HG03045 (cell line): ENCODE results near the gene GAREM2.
"Not testable (repeated sequence)": the region's sequence is repeated elsewhere in the genome, so short reads cannot be mapped to it uniquely, and the experiment has no call there.

ENCODE experiments used
- ATAC-seq: cut with Tn5 transposase; IDR thresholded peaks from one replicate; pipeline ENCODE4 v1.9.1; 2021; ENCODE audit warnings: mild to moderate bottlenecking, moderate library complexity; ENCODE audit not compliant: unreplicated experiment

GAREM2 gene

DNA sequence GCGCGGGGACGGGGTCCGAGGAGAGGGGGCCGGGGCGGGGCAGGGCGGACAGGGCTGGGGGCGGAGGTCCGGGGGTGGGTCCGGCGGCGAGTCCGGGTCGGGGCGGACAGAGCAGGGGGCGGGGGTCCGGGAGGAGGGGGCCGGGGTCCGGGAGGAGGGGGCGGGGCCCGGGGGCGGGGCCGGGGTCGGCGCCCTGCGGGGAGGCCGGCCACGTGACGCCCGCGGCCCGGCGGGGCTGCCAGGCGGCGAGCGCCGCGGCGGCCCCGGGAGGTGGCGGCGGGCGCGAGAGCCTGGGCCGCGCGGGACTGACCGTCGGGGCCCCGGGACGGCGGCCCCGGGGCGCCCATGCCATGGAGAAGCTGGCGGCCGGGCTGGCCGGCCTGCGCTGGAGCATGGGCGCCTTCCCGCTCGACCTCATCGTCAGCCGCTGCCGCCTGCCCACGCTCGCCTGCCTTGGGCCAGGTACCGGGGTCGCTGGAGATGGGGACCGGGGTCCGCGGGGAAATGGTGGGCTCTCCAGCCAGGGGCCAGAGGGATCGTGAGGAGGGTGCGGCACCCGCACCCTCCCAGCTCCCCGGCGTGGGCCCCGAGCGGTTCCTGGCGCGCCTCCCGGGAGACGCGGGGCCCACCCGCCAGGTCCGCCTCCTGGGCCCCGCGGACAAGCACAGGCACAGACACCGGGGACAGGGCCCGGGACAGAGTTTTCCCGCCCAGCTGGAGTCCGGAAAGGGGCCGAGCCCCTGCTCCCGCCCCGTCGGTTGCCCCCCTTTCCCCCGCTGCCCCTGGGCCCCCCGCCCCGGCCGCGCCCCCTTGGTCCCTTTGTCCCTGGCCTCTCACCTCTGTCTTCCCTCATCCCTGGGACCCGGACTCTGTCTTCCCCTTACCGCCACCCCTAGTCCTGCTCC is at the start of gene GAREM2:
Gene GAREM2, plus strand, starts transcription at position 218 of the 905 bp plus-strand sequence. Its CDS starts 133 bp downstream, at position 351.
- ATAC-seq, result no peak

GRCh38 chr2:26123426-26123825 is 49.5 kb upstream of the GAREM2 start:
- ATAC-seq, result no peak

DNA sequence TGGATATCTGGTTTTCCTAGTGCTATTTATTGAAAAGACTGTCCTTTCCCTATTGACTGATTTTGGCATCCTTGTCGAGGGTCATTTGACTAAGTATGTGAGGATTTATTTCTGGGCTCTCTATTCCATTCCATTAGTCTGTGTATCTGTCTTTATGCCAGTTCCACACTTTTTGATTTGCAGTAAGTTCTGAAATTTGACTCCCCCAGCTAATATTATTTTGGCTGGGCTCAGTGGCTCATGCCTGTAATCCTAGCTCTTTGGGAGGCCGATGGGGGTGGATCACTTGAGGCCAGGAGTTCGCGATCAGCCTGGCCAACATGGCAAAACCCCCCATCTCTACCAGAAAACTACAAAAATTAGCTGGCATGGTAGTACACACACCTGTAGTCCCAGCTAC is 46.8 kb upstream of the GAREM2 start:
- ATAC-seq, result no peak

DNA sequence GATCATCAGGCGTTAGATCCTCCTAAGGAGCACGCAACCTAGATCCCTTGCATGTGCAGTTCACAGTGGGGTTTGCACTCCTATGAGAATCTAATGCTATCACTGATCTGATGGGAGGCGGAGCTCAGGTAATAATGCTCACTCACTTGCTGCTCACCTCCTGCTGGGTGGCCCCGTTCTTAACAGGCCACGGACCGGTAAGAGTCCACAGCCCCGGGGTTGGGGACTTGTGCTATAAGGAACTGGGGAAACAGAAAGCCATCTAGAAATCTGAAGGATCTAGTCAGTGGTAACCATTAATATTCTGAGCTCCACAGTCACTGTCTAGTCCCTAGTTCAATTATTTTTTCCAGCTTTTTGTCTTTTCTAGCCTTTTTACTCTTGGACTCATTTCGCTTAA is 44.7 kb upstream of the GAREM2 start:
- ATAC-seq, result no peak

- no peak for ATAC-seq
Measured at GRCh38 chr2:26130763-26131162, 42.1 kb upstream of the GAREM2 start.

DNA sequence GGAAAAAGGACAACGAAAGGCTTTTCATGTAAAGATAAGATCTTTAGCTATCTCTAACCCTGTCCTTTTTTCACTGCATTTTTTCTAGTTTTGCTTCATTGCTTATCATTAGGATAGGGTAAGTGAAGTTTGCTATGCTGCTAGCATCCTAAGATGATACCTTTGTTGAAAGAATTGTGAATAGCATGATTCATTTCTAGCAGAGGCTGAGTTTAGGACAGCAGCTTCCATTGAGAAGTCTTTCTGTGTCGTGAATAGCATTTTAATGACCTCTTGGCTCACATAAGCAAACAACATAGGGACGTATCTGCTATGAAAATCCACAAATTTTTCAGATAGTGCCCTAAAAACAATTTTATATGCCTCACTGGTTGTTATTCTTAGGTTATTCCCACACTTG is 36.4 kb upstream of the GAREM2 start:
- no peak for ATAC-seq

DNA sequence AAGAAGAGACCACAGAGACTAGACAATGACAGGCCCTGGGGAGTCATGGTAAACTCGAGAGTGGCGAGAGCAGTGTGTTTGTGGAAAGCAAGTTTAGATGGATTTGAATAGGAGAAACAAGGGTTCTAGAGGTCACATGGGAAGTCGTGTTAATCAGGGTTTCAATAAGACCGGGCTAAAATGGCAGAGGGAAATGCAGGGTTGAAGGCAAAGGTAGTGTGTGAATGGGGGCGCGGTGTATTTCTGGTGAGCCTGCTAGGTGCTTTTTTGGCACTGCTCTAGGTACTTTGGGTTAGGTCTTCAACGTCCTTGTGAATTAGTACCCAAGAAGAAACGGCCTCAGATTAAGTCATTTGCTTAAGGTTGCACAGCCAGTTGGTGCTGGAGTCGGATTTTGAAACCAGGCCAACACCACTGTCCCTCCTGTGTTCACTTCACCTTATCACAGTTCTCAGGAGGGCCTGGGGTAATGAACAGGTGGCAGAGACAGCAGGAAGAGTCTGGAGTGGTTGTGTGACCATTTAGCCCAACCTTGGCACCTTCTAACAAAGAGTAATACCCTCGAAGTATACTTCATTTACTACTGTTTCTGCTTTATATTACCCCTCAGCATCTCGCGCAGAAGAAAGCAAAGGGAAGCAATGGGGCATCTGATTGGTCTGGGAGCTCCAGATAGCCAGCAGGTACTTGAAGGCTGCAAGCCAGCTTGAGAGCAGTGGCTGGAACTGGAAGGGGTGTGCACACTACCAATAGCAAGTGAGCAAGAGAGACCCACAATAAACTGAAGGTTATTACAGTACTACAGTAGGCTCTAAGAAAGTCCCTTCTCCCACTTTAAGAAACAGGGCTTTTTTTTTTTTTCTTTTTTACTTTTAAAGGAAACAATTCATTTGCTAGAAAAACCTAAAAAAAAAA is 33.4 kb upstream of the GAREM2 start:
- ATAC-seq, result no peak

- ATAC-seq, result no peak
Measured at GRCh38 chr2:26141145-26141769, 31.6 kb upstream of the GAREM2 start.

DNA sequence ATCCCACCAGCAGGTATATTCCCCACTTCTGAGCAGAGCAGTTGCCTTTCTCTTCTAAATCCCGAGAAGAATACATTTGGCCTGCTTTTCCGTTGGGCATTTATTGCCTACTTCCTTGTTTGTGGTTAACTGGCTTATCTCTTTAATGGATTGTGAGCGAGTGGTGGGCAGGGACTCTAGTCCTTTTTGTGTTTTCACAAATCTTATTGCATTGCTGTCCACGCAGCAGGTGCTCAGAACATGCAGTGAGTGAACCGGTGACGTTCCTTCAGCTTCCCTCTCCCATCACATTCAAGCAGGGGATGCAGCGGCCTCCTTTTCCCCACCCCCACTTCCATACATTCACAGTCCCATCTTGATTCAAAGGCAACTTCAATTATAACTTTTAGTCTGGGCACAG is 28.9 kb upstream of the GAREM2 start:
- no peak for ATAC-seq

DNA sequence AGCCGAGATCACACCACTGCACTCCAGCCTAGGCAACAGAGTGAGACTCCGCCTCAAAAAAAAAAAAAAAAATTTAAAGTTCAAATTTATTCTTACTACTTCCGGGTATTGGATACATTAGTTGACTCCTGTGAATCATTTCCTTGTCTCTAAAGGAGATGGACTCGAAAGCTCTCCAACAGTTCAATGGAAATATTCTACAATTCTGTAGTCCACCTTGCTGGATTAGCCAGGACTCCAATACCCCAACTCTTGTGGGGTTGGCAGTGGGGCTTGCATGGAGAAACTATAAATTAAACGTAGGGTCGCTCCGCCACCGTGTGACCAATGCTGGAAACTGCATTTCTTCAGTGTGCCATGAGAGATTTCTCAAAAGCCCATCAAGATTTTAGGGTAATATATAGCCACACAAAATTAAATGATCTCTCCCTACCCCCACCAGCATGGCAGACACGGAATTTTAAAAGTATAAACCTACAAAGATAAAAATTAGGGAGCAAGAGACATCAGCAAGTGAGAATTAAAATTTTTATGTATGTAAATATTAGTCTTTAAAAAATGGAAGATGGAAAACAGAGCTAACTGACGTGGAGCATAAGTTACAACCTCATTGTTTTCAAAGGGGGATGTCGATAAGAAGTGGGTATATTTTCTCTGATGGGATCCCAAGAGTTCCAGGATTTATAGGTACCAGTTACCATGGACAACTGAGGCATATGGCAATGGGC is 27.8 kb upstream of the GAREM2 start:
- no peak for ATAC-seq

GRCh38 chr2:26148501-26148900 is 24.4 kb upstream of the GAREM2 start:
- no peak for ATAC-seq

DNA sequence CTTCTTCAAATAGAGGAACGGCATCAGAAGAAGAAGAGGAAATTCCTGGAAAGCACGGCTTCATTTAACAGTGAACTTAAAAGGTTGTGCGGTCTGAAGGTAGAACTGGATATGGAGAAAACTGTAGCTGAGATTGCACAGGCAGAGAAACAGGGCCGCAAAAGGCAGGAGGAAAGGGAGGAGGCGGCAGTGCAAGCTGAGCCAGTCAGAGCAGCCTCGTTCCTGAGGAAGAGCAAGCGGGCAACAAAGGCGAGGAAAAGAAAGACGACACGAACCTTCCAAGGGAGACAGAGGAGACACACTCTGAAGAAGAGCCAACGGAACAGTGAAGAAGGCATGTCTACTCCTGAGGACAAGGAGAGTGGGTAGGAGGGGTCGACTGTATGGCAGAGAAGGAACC is 22.6 kb upstream of the GAREM2 start:
- ATAC-seq, result no peak

GRCh38 chr2:26157580-26157979 is 15.3 kb upstream of the GAREM2 start:
- no peak for ATAC-seq

DNA sequence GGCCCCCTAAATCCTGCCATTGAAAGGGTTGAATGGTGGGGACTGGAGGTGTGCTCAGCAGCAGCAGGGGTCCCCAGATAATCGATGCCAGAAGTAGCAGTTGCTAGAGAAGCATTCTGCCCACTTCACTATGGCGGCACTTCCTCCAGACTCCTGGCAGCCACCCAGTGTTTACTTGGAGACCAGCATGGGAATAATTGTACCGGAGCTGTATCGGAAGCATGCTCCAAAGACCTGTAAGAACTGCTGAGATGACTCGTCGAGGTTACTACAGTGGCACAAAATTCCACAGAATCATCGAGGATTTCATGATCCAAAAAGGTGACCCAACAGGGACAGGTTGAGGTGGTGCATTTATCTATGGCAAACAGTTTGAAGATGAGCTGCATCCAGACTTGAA is 11.0 kb upstream of the GAREM2 start:
- ATAC-seq, result no peak

DNA sequence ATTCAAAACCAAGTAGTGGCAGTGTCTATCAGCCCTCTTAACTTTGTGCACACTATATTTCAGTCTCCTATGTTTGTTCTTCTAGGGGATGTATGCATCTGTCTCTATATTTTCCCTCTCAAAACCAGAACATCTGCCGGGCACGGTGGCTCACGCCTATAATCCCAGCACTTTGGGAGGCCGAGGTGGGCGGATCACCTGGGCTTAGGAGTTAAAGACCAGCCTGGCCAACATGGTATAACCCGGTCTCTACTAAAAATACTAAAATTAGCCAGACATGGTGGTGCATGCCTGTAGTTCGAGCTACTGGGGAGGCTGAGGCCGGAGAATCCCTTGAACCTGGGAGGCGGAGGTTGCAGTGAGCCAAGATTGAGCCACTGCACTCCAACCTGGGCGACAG is 9.9 kb upstream of the GAREM2 start:
- no peak for ATAC-seq

GRCh38 chr2:26164231-26164630 is 8.7 kb upstream of the GAREM2 start:
- no peak for ATAC-seq

GRCh38 chr2:26164641-26165211 is 8.2 kb upstream of the GAREM2 start:
- no peak for ATAC-seq

DNA sequence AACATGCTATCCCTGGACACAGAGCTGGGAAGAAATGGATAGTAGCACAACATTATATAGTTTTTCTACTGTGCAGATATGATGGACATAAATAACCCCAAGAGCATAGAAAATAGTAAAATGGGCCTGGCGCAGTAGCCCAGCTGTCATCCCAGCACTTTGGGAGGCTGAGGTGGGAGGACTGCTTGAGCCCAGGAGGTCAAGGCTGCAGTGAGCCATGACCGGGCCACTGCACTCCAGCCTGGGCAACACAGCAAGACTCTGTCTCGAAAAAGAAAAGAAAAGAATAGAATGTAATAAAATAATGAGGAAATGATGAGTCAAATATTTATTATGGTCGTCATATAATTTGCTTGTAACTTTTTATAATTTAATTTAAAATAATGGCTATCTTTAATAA is 7.5 kb upstream of the GAREM2 start:
- no peak for ATAC-seq

GRCh38 chr2:26166541-26166940 is 6.3 kb upstream of the GAREM2 start:
- not testable (repeated sequence) for ATAC-seq

DNA sequence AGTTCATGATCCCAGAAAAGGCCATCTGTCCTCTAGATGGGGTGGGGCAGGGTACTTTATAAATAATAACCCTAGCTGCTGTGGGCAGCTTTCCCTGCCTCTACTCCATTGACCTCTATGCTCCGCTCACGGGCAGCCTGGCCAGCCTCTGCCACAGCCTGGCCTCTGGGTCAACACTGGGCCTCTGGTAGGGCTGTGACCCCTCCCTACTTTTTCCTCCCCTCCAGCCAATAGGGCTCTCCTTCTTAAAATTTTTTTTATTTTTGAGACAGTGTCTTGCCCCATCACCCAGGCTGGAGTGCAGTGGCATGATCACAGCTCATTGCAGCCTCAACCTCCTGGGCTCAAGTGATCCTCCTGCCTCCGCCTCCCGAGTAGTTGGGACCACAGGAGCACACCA is 4.1 kb upstream of the GAREM2 start:
- ATAC-seq, result no peak
